Spleen (tissue), 11 donors: Measurements from ENCODE around the gene DSTYK. TPM values are rescaled to one million over a fixed set of nuclear protein-coding genes. Genes with fewer than 3 reads are reported as not detected.

Experiments used
- DNase-seq: peaks from one replicate; pipeline ENCODE4 v3.0.0-alpha.2; 2020
- H3K27ac ChIP-seq, 8 donors: fragments of 200-600 bp; sonication (generic) in 7 of 8; 1 replicate in 4 of 8; 2 replicates in 4 of 8; pipeline versions ENCODE4 v1.5.0 to v1.8.0; 2016 to 2021; ENCODE audit warnings: inconsistent platforms in 4 of 8, mild to moderate bottlenecking in 4 of 8, moderate library complexity in 1 of 8
- H3K27me3 ChIP-seq, 7 donors: fragments of 200-600 bp; sonication (generic) in 6 of 7; replicated peaks in 1 of 7; 1 replicate in 4 of 7; 2 replicates in 3 of 7; pipeline versions ENCODE4 v1.5.0 to v1.8.0; 2016 to 2021; ENCODE audit warnings: inconsistent platforms in 3 of 7, mild to moderate bottlenecking in 1 of 7
- H3K36me3 ChIP-seq, 6 donors: fragments of 200-600 bp; sonication (generic) in 5 of 6; 1 replicate in 4 of 6; 2 replicates in 2 of 6; pipeline versions ENCODE4 v1.5.0 to v1.8.0; 2016 to 2021; ENCODE audit warnings: inconsistent platforms in 2 of 6
- H3K4me1 ChIP-seq, 6 donors: fragments of 200-600 bp; sonication (generic) in 5 of 6; 1 replicate in 3 of 6; 2 replicates in 3 of 6; pipeline versions ENCODE4 v1.5.0 to v1.8.0; 2016 to 2021; ENCODE audit warnings: inconsistent platforms in 3 of 6
- H3K4me3 ChIP-seq, 8 donors: fragments of 200-600 bp; sonication (generic) in 7 of 8; 1 replicate in 4 of 8; 2 replicates in 4 of 8; pipeline versions ENCODE4 v1.5.0 to v1.8.0; 2016 to 2021; ENCODE audit warnings: inconsistent platforms in 4 of 8, mild to moderate bottlenecking in 4 of 8, moderate library complexity in 2 of 8
- H3K9me3 ChIP-seq, 8 donors: fragments of 200-600 bp; sonication (generic) in 7 of 8; 1 replicate in 4 of 8; 2 replicates in 4 of 8; pipeline versions ENCODE4 v1.5.0 to v1.8.0; 2016 to 2021; ENCODE audit warnings: inconsistent platforms in 4 of 8
- CTCF ChIP-seq, 11 experiments: fragments of 200-600 bp in 7 of 11; fragments of 450-650 bp in 4 of 11; sonication (generic) in 4 of 11; IDR thresholded peaks in 8 of 11; conservative IDR thresholded peaks in 3 of 11; 1 replicate in 7 of 11; 2 replicates in 4 of 11; pipeline versions ENCODE4 v1.4.0 to v1.8.0; 2016 to 2021; ENCODE audit warnings: antibody characterized with exemption in 11 of 11, inconsistent platforms in 4 of 11, mild to moderate bottlenecking in 1 of 11
- POLR2A ChIP-seq, 3 donors: fragments of 450-650 bp; IDR thresholded peaks; one replicate each; pipeline ENCODE4 v1.5.1; 2017; ENCODE audit warnings: antibody characterized with exemption in 3 of 3, mild to moderate bottlenecking in 1 of 3
- POLR2AphosphoS5 ChIP-seq, 3 donors: sonication (generic); formaldehyde crosslinking; IDR thresholded peaks; one replicate each; pipeline ENCODE4 v1.5.1; 2017; ENCODE audit warnings: antibody characterized with exemption in 3 of 3
- WGBS, 5 donors: extraction: QIAGEN DNeasy Blood & Tissue Kit in 3 of 5; methylation state at CpG; one replicate each; pipeline versions ENCODE4 v1.1.5 to v1.1.7; 2013 to 2018; 5-methylcytosine and 5-hydroxymethylcytosine counted together
- intact Hi-C: fragments of 100-400 bp; cut with DNase I; formaldehyde crosslinking; loops from one replicate; pipeline ENCODE4 v1.15.0; 2023; ENCODE audit warnings: low total_unique reads
- polyA plus RNA-seq, 3 donors: library from polyadenylated mRNA; stranded (reverse); fragments of 200-250 nt; gene quantifications; one replicate each; pipeline ENCODE4 v1.2.1, GENCODE V29; 2013
- total RNA-seq, 7 donors: library from RNA; depleted of rRNA in 3 of 7; stranded (reverse); fragments of >200 nt in 3 of 7; fragmentation: NEBNext Ultra II Directional in 4 of 7; extraction: Animal tissue kit (Norgen Biotek cat#: 25700) in 4 of 7; gene quantifications; one replicate each; pipeline versions ENCODE4 v1.1.0 to v1.2.1, GENCODE V29; 2016 to 2021
- donor health status: healthy with polysubstance abuse.
- donor health status: DM: no; HTN: no; CAD: no; lungs with moderate emphysema.
- donor health status: DM: no; HTN: no; CAD: no.
- donor health status: Bipolar disorder and iron deficiency.
- donor health status: healthy.
- donor health status: DM: no; HTN: no; CAD: no.
- donor health status: DM: yes; HTN: yes; CAD: no.

The DSTYK gene
- total and polyA plus RNA-seq, 10 donors: 2.2 to 24.3 (median 16.1) TPM

GRCh38 chr1:205240569-205240968 is 29.1 kb upstream of the DSTYK start:
- 83 to 91% (median 85%) methylated on average over 3 of the region's 3 CpGs for WGBS, 5 donors
- no peaks in the 10 kb centered on the region for H3K27me3 ChIP-seq
- no peak for DNase-seq
- H3K4me1 ChIP-seq: peaks cover 0 to 17% (median 8%) of the 10 kb centered on the region in 6 donors
- no peak overlapping the region for H3K27ac ChIP-seq
- intact Hi-C loops: no loop called here
- TF ChIP-seq POLR2AphosphoS5 (IDR thresholded peaks at IDR 0.05) (no peak), CTCF (IDR thresholded peaks at IDR 0.05 in 8 of 11, conservative IDR thresholded peaks at IDR 0.05 in 3 of 11) (no peak), POLR2A (IDR thresholded peaks at IDR 0.05) (no peak)
- no peaks in the 10 kb centered on the region for H3K9me3 ChIP-seq
- no peak overlapping the region for H3K4me3 ChIP-seq
- peaks cover 0 to 9% (median 3%) of the 10 kb centered on the region in 6 donors for H3K36me3 ChIP-seq

GRCh38 chr1:205240118-205240517 is 28.6 kb upstream of the DSTYK start:
- 54 to 90% (median 79%) methylated on average over 6 of the region's 6 CpGs for WGBS, 5 donors
- no peak for DNase-seq
- no peaks in the 10 kb centered on the region for H3K9me3 ChIP-seq
- H3K27ac ChIP-seq: peak overlapping the region in 2 of 8 donors; percentile 5 to 10
- peaks cover 0 to 9% (median 3%) of the 10 kb centered on the region in 6 donors for H3K36me3 ChIP-seq
- TF ChIP-seq CTCF (IDR thresholded peaks at IDR 0.05 in 8 of 11, conservative IDR thresholded peaks at IDR 0.05 in 3 of 11) (no peak), POLR2AphosphoS5 (IDR thresholded peaks at IDR 0.05) (peak in 1 of 3 donors; percentile 14)
- H3K4me1 ChIP-seq: peaks cover 0 to 17% (median 8%) of the 10 kb centered on the region in 6 donors
- intact Hi-C loops: no loop called here
- H3K27me3 ChIP-seq: no peaks in the 10 kb centered on the region
- H3K4me3 ChIP-seq: no peak overlapping the region

- no peaks in the 10 kb centered on the region for H3K9me3 ChIP-seq
- no peak for DNase-seq
- H3K4me3 ChIP-seq: no peak overlapping the region
- H3K27ac ChIP-seq: no peak overlapping the region
- TF ChIP-seq POLR2AphosphoS5 (IDR thresholded peaks at IDR 0.05): no peak
- TF ChIP-seq CTCF (IDR thresholded peaks at IDR 0.05 in 8 of 11, conservative IDR thresholded peaks at IDR 0.05 in 3 of 11): no peak
- TF ChIP-seq POLR2A (IDR thresholded peaks at IDR 0.05): no peak
- no peaks in the 10 kb centered on the region for H3K27me3 ChIP-seq
- 62 to 98% (median 83%) methylated on average over 3 of the region's 3 CpGs for WGBS, 5 donors
- peaks cover 0 to 17% (median 8%) of the 10 kb centered on the region in 6 donors for H3K4me1 ChIP-seq
- intact Hi-C loops: no loop called here
- H3K36me3 ChIP-seq: peaks cover 0 to 9% (median 3%) of the 10 kb centered on the region in 6 donors
These were observed 27.6 kb upstream of the DSTYK start for GRCh38 chr1:205239078-205239477.

- peaks cover 0 to 17% (median 8%) of the 10 kb centered on the region in 6 donors for H3K4me1 ChIP-seq
- intact Hi-C loops: no loop called here
- DNase-seq: no peak
- WGBS, 5 donors: 21 to 34% (median 32%) methylated on average over 12 of the region's 12 CpGs
- H3K9me3 ChIP-seq: no peaks in the 10 kb centered on the region
- peaks cover 0 to 9% (median 3%) of the 10 kb centered on the region in 6 donors for H3K36me3 ChIP-seq
- TF ChIP-seq POLR2AphosphoS5 (IDR thresholded peaks at IDR 0.05): no peak
- no peak for TF ChIP-seq CTCF (IDR thresholded peaks at IDR 0.05 in 8 of 11, conservative IDR thresholded peaks at IDR 0.05 in 3 of 11)
- no peak for TF ChIP-seq POLR2A (IDR thresholded peaks at IDR 0.05)
- no peak overlapping the region for H3K4me3 ChIP-seq
- no peak overlapping the region for H3K27ac ChIP-seq
- H3K27me3 ChIP-seq: no peaks in the 10 kb centered on the region
These were observed 26.3 kb upstream of the DSTYK start for GRCh38 chr1:205237526-205238484.
